Measurements from ENCODE around the gene GAS6.

GAS6 gene

GRCh38 chr13:113850722-113851479 is 13.0 kb downstream of the GAS6 start:
- DNase-seq = no peak

DNA sequence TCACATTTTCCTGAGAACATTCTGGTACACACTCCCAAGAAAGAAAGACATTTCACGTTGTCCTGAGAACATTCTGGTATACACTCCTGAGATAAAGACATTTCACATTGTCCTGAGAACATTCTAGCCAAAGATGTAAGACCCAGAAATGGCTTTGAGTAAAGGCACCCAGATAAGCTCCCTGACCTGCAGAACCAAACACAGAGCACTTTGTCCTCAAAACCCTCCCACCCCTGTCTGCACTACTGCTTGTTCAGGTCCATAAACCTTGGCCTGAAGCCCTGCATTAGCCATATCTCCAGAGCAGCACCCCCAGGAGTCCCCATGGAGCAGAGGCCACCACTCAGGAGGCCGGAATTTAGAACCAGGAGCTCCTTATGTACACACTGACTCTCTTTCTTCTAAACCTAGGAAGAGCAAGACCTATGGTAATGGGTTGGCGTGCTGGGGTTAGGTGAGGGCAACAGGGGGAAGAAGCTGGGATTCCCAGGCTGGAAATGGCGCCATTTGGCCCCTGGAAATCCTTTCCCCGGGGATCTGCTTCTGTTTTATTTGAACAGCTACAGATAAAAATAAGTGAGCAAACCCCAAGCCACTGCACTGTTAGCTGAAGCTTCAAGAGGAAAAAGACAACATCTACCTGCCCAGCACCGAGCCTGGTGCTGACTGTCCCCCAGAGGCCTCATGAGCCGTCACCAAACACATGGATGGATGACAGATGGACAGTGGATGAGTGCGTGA is 13.7 kb downstream of the GAS6 start:
- DNase-seq = no peak

- DNase-seq = no peak
These were observed 14.3 kb downstream of the GAS6 start for GRCh38 chr13:113849546-113849945.

GRCh38 chr13:113848431-113849260 is 15.2 kb downstream of the GAS6 start:
- DNase-seq = no peak

GRCh38 chr13:113848020-113848419 is 15.9 kb downstream of the GAS6 start:
- no peak for DNase-seq

DNA sequence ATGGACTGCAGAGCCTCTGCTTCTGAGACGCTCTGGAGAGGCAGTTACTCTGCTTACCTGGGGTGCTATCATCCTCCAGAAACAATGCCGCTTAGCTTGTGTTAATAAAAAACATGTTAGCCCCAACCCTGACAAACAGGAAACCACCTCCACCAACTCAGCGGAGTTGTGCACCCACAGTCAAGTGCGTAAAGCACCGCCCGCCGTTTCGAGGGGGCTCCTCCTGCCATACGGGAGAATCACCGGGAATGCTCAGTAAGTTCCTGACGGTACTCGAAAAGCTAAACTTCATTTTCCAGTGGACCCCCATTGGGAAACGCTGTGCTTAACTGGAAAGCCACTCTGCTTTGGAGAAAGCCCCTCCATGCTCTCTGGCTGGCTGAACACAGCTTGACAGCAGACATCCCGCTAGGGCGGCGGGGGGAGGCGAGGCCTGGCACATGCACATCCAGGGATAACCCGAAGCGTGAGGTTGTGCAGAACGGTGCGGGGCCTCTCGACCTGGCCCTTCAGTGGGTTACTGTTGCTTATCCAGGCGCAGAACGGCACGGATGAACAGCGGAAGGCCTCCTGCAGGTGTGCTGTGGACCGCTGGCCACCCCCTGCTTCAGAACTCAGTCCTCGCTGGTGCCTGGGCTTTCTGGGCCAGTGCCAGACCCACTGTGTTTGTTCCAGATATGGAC is 17.1 kb downstream of the GAS6 start:
- DNase-seq = no peak

- no peak for DNase-seq
These were observed 17.9 kb downstream of the GAS6 start for GRCh38 chr13:113845723-113846635.

GRCh38 chr13:113845055-113845454 is 18.8 kb downstream of the GAS6 start:
- DNase-seq = no peak

GRCh38 chr13:113843864-113844556 is 19.9 kb downstream of the GAS6 start:
- no peak for DNase-seq

- DNase-seq = no peak
These were observed 20.7 kb downstream of the GAS6 start for GRCh38 chr13:113843063-113843654.

- no peak for DNase-seq
These were observed 21.4 kb downstream of the GAS6 start for GRCh38 chr13:113842336-113843062.

- DNase-seq = no peak
These were observed 22.6 kb downstream of the GAS6 start for GRCh38 chr13:113841353-113841650.

DNA sequence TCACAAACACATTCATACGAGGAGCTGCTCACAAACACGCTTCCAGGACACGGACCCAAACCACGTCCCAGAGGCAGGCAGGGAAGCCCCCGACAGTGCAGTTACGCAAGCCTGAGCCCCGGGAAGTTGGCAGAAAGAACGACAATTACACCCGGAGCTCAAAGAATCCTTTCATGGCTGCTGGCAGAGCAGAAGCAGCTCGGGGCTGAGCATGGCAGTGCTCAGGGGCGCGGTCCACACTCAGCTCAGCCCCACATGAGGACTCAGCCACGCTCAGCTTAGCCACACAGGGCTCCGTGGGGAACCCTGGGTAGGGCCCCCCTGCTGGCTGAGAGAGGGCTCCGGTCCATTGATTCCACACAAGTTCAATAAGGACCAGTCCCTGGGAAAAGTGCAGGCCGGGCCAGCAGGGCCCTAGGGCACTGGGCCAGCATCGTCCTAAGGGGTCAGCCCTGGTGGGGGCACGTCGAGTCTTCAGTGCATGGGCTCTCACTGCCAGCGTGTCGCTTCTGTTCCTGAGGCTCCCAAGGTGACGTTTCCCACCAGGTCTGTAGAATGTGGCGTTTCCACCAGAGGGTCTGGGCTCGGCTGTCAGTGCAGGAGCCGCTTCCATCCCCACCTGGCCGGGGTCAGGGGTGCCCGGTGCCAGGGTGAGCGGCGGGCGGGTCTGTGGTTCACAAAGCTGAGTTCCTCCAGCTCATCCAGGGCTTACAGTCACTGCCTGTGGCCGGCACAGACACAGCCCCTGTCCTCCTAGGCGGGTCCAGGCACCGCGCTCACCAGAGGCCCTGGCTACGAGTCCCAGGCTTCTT is 23.1 kb downstream of the GAS6 start:
- DNase-seq = no peak

GRCh38 chr13:113839536-113840204 is 24.2 kb downstream of the GAS6 start:
- no peak for DNase-seq

- DNase-seq = no peak
These were observed 25.1 kb downstream of the GAS6 start for GRCh38 chr13:113838711-113839201.

- DNase-seq = peak; percentile 49 to 51
These were observed 26.1 kb downstream of the GAS6 start for GRCh38 chr13:113837560-113838355.

DNA sequence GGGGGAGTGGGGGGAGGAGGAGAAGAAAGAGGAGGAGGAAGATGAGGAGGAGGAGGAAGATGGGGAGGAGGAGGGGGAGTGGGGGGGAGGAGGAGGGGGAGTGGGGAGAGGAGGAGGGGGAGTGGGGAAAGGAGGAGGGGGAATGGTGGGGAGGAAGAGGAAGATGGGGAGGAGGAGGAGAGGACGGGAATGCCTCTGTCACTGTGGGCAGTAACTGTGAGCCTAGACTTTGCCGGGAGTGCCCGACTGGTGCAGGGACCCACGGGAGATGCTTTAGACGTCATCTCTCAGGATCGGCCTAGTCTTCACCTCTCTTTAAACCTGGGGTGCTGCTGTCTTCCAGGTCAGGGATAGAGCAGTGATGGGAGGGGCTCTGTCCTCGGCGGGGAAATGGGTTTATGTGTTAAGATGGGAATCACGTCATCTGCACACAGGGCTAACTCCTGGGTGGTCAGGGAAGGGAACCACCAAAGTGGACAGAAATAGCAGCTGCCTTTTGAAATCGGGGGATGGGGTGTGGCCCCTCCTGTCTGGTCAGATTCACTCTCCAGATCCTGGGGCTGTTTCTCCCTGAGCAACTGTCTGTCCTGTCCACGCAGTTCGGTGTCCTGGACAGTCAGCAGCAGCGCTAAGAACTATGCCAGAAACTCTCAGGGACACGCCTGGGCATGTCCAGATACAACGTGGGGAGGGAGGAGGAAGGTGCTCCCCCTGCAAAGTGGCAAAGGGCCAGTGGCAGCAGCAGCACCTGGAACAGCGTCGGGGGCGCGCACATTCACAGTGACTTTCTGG is 26.9 kb downstream of the GAS6 start:
- DNase-seq = peak; percentile 59 to 73
